Right cardiac atrium (tissue), 5 donors: ENCODE measurements around the gene NCOA5. TPM values are rescaled to one million over a fixed set of nuclear protein-coding genes. Genes with fewer than 3 reads are reported as not detected.

Experiments used
- ATAC-seq, 2 donors: fragments of 200-7000 bp; cut with Tn5 transposase; one replicate each; pipeline versions ENCODE4 v1.8.0 to v1.9.1; 2020; ENCODE audit warnings: moderate library complexity in 2 of 2, mild to moderate bottlenecking in 1 of 2
- DNase-seq, 3 donors: peaks; one replicate each; pipeline ENCODE4 v3.0.0-alpha.2; 2020
- H3K27ac ChIP-seq: one replicate; pipeline ENCODE4 v1.5.1; 2013; ENCODE audit warnings: mild to moderate bottlenecking, low read length, control low read depth, moderate library complexity
- H3K27me3 ChIP-seq: one replicate; pipeline ENCODE4 v1.6.1; 2013; ENCODE audit not compliant: control insufficient read depth, insufficient read depth
- H3K4me1 ChIP-seq: one replicate; pipeline ENCODE4 v1.6.1; 2013; ENCODE audit warnings: low read length; ENCODE audit not compliant: control insufficient read depth, insufficient read depth
- H3K4me3 ChIP-seq: one replicate; pipeline ENCODE4 v1.5.1; 2013; ENCODE audit warnings: low read length, control low read depth
- H3K9me3 ChIP-seq: one replicate; pipeline ENCODE4 v1.6.1; 2013; ENCODE audit warnings: low read length; ENCODE audit not compliant: control insufficient read depth
- WGBS: extraction: QIAGEN DNeasy Blood & Tissue Kit; methylation state at CpG from one replicate; pipeline ENCODE4 v1.1.7; 2013; 5-methylcytosine and 5-hydroxymethylcytosine counted together
- intact Hi-C, 4 donors: fragments of 100-400 bp; cut with DNase I; formaldehyde crosslinking; loops; one replicate each; pipeline versions ENCODE4 v1.11.0 to v1.14.0; 2022 to 2023
- polyA plus RNA-seq: library from polyadenylated mRNA; stranded (reverse); fragments of 200-250 nt; gene quantifications from one replicate; pipeline ENCODE4 v1.2.3, GENCODE V29; 2013
- total RNA-seq, 4 donors: library from RNA; stranded (reverse); fragmentation: NEBNext Ultra II Directional; extraction: Animal tissue kit (Norgen Biotek cat#: 25700); gene quantifications; one replicate each; pipeline ENCODE4 v1.2.1, GENCODE V29; 2021
- donor health status: healthy with polysubstance abuse.
- donor health status: DM: no; HTN: yes; CAD: no.
- donor health status: DM: no; HTN: no; CAD: no.
- donor health status: DM: no; HTN: yes; CAD: no; lungs with severe emphysema.
- donor health status: DM: yes; HTN: yes; CAD: no.

Gene NCOA5
- total and polyA plus RNA-seq, 5 donors: 9.5 to 26.1 (median 20.4) TPM

DNA sequence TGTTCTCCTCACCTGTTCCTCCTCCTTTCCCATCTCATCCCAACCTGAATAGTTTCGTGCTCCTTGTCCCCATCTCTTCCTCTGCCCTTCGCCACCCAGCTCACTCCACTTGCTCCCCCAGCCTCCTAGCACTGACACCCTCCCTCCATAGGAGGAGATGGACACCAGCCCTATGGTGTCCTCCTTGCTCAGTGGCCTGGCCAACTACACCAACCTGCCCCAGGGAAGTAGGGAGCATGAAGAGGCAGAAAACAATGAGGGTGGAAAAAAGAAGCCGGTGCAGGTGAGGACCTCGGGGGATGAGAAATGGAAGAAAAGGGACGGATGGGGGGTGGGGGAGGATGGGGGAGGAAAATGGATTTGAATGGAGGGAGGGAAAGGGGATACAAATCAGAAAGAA, 54.5 kb downstream of the NCOA5 start:
- WGBS: 59% methylated on average over 5 of the region's 5 CpGs
- ATAC-seq: no peak
- DNase-seq: no peak
- H3K27me3 ChIP-seq: no peaks in the 10 kb centered on the region
- H3K4me3 ChIP-seq: no peak overlapping the region
- intact Hi-C loops: no loop called here
- H3K4me1 ChIP-seq: no peaks in the 10 kb centered on the region
- H3K27ac ChIP-seq: no peak overlapping the region
- no peaks in the 10 kb centered on the region for H3K9me3 ChIP-seq

DNA sequence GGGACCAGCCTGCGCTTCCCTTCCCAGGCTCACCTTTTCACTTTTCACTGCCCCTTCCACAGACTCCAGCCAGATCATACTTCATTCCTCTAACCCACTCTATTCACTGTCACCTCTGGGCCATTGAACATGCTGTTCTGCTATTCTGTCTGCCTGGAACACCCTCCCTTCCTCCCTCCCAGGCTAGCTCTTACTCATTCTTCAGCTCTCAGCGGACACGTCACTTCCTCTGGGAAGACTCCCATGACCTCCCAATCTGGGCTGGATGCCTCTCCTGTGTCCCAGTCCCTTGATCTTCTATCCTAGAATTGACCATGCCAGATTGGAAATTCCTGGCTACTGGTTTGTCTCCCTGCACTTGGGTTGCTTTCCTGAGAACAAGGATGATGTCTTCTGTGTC, 55.7 kb downstream of the NCOA5 start:
- WGBS: 63% methylated on average over 3 of the region's 3 CpGs
- no peak for ATAC-seq
- Histone ChIP-seq H3K27ac (no peak overlapping the region), H3K4me1 (no peaks in the 10 kb centered on the region), H3K9me3 (no peaks in the 10 kb centered on the region), H3K4me3 (no peak overlapping the region), H3K27me3 (no peaks in the 10 kb centered on the region)
- intact Hi-C loops: no loop called here
- DNase-seq: no peak

DNA sequence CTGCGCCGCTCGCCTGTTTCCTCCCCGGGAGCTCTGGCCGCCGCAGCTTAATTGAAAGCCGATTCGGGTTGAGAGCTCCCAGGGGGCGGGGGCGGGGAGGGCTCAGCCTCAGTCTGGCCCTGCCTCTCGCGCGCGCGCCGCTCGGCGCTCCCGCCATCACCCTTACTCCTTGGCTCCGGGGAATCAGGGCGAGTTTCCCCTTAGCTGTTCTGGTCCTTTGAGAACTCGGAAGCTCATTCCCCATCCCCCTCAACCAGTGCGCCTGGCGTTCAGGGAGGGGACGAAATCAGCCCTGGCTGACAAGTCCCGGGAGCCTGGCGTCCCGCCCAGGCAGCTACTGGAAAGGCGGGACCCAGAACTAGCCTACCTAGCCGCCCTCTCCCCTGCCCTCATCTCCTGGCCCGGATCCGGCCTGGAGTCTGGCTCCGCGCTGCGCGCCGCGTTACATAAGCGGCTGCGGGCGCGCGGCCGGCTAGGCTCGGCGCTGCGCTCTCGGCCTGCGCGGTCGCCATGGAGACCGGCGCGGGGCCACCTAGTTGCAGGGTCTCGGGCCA, 58.0 kb downstream of the NCOA5 start:
- ATAC-seq (no peak), DNase-seq (no peak)
- Histone ChIP-seq H3K9me3 (no peaks in the 10 kb centered on the region), H3K4me3 (no peak overlapping the region), H3K27ac (no peak overlapping the region), H3K4me1 (no peaks in the 10 kb centered on the region), H3K27me3 (no peaks in the 10 kb centered on the region)
- WGBS: under 1% methylated on average over 55 of the region's 55 CpGs
- intact Hi-C loops: no loop called here

DNA sequence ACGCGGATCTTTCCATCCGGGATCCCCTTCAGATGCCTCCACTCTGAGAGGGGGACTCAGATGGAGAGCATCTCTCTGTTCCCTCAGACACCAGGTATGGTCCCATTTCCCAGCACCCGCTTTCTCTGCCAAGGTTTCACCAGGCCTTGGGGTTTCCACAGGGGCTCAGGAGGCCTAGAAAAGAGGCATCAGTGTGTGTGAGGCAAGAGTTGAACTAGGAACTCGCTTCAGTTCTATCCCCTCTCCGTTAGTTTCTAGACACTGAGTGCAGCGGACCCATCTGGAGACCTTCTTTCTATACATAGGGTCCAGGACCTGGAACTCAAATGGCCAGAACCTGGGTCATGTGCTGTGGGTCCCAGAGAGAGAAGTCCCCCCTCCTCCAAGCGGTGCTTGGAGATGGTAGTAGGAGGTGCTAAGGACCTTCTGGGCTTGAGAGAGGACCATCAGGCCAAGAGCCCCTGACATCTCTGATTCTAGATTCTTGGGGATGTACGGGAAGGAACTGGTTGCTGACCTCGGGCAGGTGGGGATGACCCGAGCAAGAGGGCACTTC, 58.7 kb downstream of the NCOA5 start:
- DNase-seq (no peak), ATAC-seq (no peak)
- no peak overlapping the region for H3K27ac ChIP-seq
- no peaks in the 10 kb centered on the region for H3K4me1 ChIP-seq
- intact Hi-C loops: no loop called here
- H3K4me3 ChIP-seq: no peak overlapping the region
- WGBS: 18% methylated on average over 11 of the region's 11 CpGs
- H3K27me3 ChIP-seq: no peaks in the 10 kb centered on the region
- H3K9me3 ChIP-seq: no peaks in the 10 kb centered on the region

DNA sequence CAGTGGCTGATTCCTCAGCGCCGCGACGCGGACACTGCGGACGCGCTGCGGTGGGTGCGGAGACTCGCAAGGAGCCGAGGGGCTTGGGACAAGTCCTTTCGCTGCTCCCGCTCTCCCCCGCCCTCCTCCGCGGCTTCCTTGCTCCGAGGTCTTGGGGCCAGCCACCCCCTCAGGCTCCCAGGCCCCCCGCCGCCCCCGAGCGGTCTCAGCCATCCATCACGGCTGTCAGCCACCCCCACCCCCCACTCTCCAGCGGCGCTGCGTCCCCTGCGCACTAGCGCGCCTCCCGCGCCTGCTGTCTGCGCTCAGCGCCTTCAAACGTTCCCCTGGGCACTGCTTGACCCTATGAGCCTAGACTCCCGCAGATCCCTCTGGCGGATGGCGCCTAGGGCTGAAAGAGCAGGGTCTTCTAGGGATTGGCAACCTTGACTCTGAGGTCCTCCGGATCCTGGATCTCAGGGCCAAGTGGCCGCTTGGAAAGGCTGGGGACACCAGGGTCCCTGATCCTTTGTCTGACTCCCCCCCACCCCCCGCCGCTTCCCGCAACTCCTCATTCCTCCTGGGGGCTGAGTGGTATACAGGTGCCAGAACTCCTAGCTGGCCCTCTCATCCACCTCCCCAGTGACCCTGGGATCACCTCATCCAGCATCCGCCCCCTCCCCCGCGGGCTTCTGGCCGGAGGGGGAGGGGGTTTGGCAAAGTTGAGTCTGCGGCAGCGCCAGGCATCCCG, 59.3 kb downstream of the NCOA5 start:
- intact Hi-C loops: no loop called here
- Histone ChIP-seq H3K9me3 (no peaks in the 10 kb centered on the region), H3K27me3 (no peaks in the 10 kb centered on the region), H3K27ac (no peak overlapping the region), H3K4me1 (no peaks in the 10 kb centered on the region), H3K4me3 (no peak overlapping the region)
- DNase-seq (no peak), ATAC-seq (no peak)
- 6% methylated on average over 49 of the region's 49 CpGs for WGBS

DNA sequence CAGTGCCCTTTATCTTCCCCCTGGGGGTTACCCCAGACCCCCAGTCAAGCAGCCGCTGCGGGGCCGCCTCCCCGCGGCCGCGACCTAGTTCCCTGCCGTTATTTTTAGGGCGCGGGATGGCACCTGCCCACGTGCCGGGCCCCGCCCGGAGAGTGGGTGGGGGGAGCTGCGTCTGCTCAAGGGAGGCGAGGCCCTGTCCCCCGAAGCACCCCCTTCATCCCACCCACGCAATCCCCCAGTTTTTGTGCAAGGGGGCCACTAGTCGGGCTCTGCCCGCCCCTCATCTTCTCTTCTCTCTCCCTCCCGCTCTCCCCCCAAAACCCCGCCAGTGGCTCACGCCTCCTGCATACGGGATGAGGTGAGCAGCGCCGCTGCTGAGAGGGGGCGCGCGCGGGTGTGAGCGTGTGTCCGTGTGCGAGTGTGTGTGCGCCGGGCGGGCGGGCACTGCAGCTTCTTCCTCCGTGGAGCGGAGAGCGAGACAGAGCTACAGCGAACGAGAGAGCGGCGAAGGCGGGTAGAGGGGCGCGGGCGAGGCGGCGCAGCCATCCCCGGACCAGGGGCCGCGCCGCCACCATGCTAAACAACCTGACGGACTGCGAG, 60.9 kb downstream of the NCOA5 start, which contains the start of gene SLC12A5:
TSS of gene SLC12A5 (plus strand) at position 444 of the 600 bp plus-strand sequence. CDS start at position 574, 130 bp downstream.
- H3K27me3 ChIP-seq: no peaks in the 10 kb centered on the region
- no peaks in the 10 kb centered on the region for H3K4me1 ChIP-seq
- intact Hi-C loops: loop anchor here in 2 of 4 donors (10.0 kb wide), 2 partner anchors 56 to 316 kb away; partner anchors contain the start of gene NCOA5 (in 1 of the 2)

DNA sequence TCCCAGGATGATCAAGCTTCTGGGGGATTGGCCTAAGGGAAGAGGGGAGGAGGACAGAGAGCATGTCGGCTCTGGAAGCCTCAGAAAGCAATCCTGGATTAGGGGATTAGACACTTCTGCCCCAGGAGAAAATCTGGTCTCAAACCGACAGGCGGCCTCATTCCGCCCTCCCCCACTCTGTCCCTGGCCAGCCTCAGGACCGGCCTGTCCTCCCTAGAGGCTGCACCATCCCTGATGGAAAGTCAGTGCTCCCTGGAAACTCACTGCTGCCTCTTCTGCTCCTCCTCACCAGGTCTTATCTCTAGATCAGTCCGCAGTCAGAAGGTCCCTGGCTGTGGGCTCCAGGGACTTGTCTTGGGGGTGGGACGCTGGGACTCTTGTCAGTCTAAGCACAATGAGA, 61.7 kb downstream of the NCOA5 start:
- no peak for DNase-seq
- intact Hi-C loops: loop anchor here in 2 of 4 donors (10.0 kb wide), 2 partner anchors 57 to 317 kb away; partner anchors contain the start of gene NCOA5 (in 1 of the 2)
- H3K4me3 ChIP-seq: no peak overlapping the region
- 50% methylated on average over 7 of the region's 7 CpGs for WGBS
- H3K27ac ChIP-seq: no peak overlapping the region
- no peaks in the 10 kb centered on the region for H3K4me1 ChIP-seq
- no peak for ATAC-seq
- no peaks in the 10 kb centered on the region for H3K27me3 ChIP-seq
- no peaks in the 10 kb centered on the region for H3K9me3 ChIP-seq

More for the DNA sequence above, 60.9 kb downstream of the NCOA5 start, which contains the start of gene SLC12A5:
- no peak for DNase-seq
- Histone ChIP-seq H3K9me3 (no peaks in the 10 kb centered on the region), H3K4me3 (no peak within 1 kb of the TSS), H3K27ac (no peak within 1 kb of the TSS)
- no peak for ATAC-seq
- WGBS: 14% methylated on average over 56 of the region's 56 CpGs

DNA sequence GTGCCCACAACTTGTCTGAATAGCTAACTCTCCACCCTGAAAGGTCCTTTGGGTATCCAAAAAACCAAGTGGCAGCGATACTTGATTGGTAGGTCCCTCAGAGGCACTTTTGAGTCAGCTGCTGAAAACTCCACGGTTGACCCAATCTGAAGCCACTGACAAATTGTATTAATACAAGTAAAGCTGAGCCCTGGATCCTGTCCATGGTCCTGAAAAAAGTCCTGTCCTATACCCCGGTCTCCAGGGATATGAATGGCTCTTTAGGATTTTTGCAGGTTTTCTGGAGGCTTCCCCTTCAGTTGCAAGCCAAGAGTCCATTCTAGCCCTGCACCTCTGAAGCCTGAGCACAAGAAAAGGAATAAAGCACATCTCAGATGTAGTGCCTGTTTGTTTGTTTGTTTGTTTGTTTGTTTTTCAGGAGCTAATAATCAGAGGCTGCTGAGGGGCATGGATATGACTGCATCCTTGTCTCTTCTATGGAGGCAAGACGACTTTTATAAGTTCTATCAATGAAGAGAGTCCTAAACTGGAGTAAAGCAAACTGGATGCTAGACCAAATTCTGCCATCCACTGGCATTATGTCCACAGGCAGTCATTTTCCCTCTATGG, 62.4 kb downstream of the NCOA5 start:
- H3K27ac ChIP-seq: no peak overlapping the region
- H3K4me1 ChIP-seq: no peaks in the 10 kb centered on the region
- H3K27me3 ChIP-seq: no peaks in the 10 kb centered on the region
- no peaks in the 10 kb centered on the region for H3K9me3 ChIP-seq
- H3K4me3 ChIP-seq: no peak overlapping the region
- DNase-seq (no peak), ATAC-seq (no peak)
- intact Hi-C loops: loop anchor here in 2 of 4 donors (10.0 kb wide), 2 partner anchors 57 to 317 kb away; partner anchors contain the start of gene NCOA5 (in 1 of the 2)
- WGBS: 10% methylated on average over 4 of the region's 4 CpGs

DNA sequence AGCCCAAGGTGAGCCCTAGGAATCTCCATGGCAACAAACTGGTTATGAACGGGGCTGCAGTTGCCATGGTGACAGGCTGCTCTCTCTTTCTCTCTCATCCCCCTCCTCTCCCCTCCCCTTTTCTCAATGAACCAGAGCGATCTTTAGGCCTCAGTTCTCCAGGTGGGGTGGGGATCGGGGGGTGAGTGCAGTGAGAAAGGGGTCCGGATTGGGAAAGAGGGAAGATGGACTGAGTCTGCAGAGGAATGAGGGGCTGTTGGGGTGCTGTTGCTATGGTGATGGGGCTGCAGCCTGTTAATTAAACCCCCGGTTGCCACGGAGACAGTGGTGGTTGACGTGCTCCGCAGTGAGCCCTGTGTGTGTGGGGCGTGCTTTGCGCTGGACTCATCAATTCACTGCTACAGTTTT, 64.4 kb downstream of the NCOA5 start:
- Histone ChIP-seq H3K27ac (no peak overlapping the region), H3K27me3 (no peaks in the 10 kb centered on the region), H3K9me3 (no peaks in the 10 kb centered on the region), H3K4me1 (no peaks in the 10 kb centered on the region), H3K4me3 (no peak overlapping the region)
- no peak for ATAC-seq
- WGBS: 55% methylated on average over 10 of the region's 10 CpGs
- intact Hi-C loops: loop anchor here in 2 of 4 donors (10.0 kb wide), 2 partner anchors 59 to 319 kb away; partner anchors contain the start of gene NCOA5 (in 1 of the 2)
- DNase-seq: no peak

DNA sequence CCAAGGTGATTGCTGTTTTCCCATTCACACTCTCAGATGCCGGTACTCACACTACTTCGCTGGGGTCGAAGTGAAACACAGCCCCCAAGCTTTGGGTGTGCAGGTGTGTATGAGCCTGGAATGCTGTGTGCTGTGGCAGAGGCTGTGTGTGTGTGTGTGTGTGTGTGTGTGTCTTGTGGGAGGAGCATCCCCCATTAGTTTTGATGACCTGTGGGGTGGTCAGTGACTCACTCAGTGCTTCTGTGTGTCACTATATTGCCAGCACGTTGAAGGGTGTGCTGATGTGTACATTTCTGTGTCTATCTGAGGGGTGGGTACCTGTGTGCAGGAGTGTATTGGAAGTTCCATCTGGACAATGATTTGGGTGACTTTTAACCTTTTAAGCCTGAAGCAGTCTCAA, 65.8 kb downstream of the NCOA5 start:
- Histone ChIP-seq H3K27ac (no peak overlapping the region), H3K27me3 (no peaks in the 10 kb centered on the region), H3K9me3 (no peaks in the 10 kb centered on the region), H3K4me3 (no peak overlapping the region), H3K4me1 (no peaks in the 10 kb centered on the region)
- DNase-seq (no peak), ATAC-seq (no peak)
- WGBS: 63% methylated on average over 4 of the region's 4 CpGs
- intact Hi-C loops: loop anchor here in 2 of 4 donors (10.0 kb wide), 2 partner anchors 61 to 321 kb away; partner anchors contain the start of gene NCOA5 (in 1 of the 2)
